Left ventricle myocardium inferior (tissue), 1 donor: ENCODE results near the gene ASXL2. TPM values are rescaled to one million over a fixed set of nuclear protein-coding genes. Genes with fewer than 3 reads are reported as not detected.

ENCODE experiments used
- DNase-seq: peaks from one replicate; pipeline ENCODE4 v3.0.0-alpha.2; 2020
- H3K27ac ChIP-seq: fragments of 200-600 bp; replicated peaks from 2 replicates; pipeline ENCODE4 v1.8.0; 2021
- H3K27me3 ChIP-seq: fragments of 200-600 bp; 2 replicates; pipeline ENCODE4 v1.8.0; 2021; ENCODE audit warnings: low read depth
- H3K36me3 ChIP-seq: fragments of 200-600 bp; 2 replicates; pipeline ENCODE4 v1.8.0; 2021
- H3K4me1 ChIP-seq: fragments of 200-600 bp; 2 replicates; pipeline ENCODE4 v1.8.0; 2021
- H3K4me3 ChIP-seq: fragments of 200-600 bp; 2 replicates; pipeline ENCODE4 v1.8.0; 2021; ENCODE audit warnings: mild to moderate bottlenecking, moderate library complexity
- H3K9me3 ChIP-seq: fragments of 200-600 bp; replicated peaks from 2 replicates; pipeline ENCODE4 v1.8.0; 2021
- CTCF ChIP-seq: fragments of 200-600 bp; IDR thresholded peaks from 2 replicates; pipeline ENCODE4 v1.8.0; 2021; ENCODE audit warnings: antibody characterized with exemption, mild to moderate bottlenecking, borderline replicate concordance
- intact Hi-C: fragments of 100-400 bp; cut with micrococcal nuclease; formaldehyde crosslinking; loops from one replicate; pipeline ENCODE4 v1.11.0; 2022
- total RNA-seq: library from RNA; stranded (reverse); fragmentation: NEBNext Ultra II Directional; extraction: Animal tissue kit (Norgen Biotek cat#: 25700); gene quantifications from one replicate; pipeline ENCODE4 v1.2.1, GENCODE V29; 2021
- donor health status: DM: no; HTN: yes; CAD: no; lungs with severe emphysema.

Gene ASXL2
- total RNA-seq, 1 donor from 2014 or later = 19.1 TPM

GRCh38 chr2:25788457-25788856 lies 89.8 kb downstream of the ASXL2 start:
- intact Hi-C loops = no loop called here
- H3K36me3 ChIP-seq = peaks cover 22% of the 10 kb centered on the region
- no peak for DNase-seq

GRCh38 chr2:25787020-25787419 lies 91.3 kb downstream of the ASXL2 start:
- Histone ChIP-seq H3K9me3 (no peaks in the 10 kb centered on the region), H3K27me3 (no peaks in the 10 kb centered on the region), H3K4me3 (no peak overlapping the region), H3K4me1 (no peaks in the 10 kb centered on the region), H3K27ac (no peak overlapping the region), H3K36me3 (peaks cover 18% of the 10 kb centered on the region)
- intact Hi-C loops = no loop called here
- DNase-seq = no peak
- TF ChIP-seq CTCF = no peak

More at GRCh38 chr2:25788457-25788856, 89.8 kb downstream of the ASXL2 start:
- TF ChIP-seq CTCF = no peak
- Histone ChIP-seq H3K9me3 (no peaks in the 10 kb centered on the region), H3K4me1 (peaks cover 3% of the 10 kb centered on the region), H3K4me3 (no peak overlapping the region), H3K27me3 (no peaks in the 10 kb centered on the region), H3K27ac (no peak overlapping the region)

GRCh38 chr2:25784404-25784803 lies 93.9 kb downstream of the ASXL2 start:
- intact Hi-C loops = no loop called here
- Histone ChIP-seq H3K4me1 (no peaks in the 10 kb centered on the region), H3K9me3 (no peaks in the 10 kb centered on the region), H3K36me3 (peaks cover 22% of the 10 kb centered on the region), H3K27me3 (no peaks in the 10 kb centered on the region), H3K4me3 (no peak overlapping the region), H3K27ac (no peak overlapping the region)
- DNase-seq = no peak
- no peak for TF ChIP-seq CTCF

- H3K27me3 ChIP-seq = no peaks in the 10 kb centered on the region
- TF ChIP-seq CTCF = no peak
- H3K36me3 ChIP-seq = peaks cover 8% of the 10 kb centered on the region
- intact Hi-C loops = no loop called here
- H3K4me3 ChIP-seq = no peak overlapping the region
- no peak overlapping the region for H3K27ac ChIP-seq
- no peak for DNase-seq
- no peaks in the 10 kb centered on the region for H3K4me1 ChIP-seq
- no peaks in the 10 kb centered on the region for H3K9me3 ChIP-seq
These were observed 101.2 kb downstream of the ASXL2 start for GRCh38 chr2:25777077-25777476.

GRCh38 chr2:25772078-25772477 lies 106.2 kb downstream of the ASXL2 start:
- intact Hi-C loops = no loop called here
- Histone ChIP-seq H3K9me3 (no peaks in the 10 kb centered on the region), H3K4me3 (no peak overlapping the region), H3K27me3 (no peaks in the 10 kb centered on the region), H3K36me3 (peaks cover 36% of the 10 kb centered on the region), H3K27ac (no peak overlapping the region), H3K4me1 (no peaks in the 10 kb centered on the region)
- no peak for DNase-seq
- no peak for TF ChIP-seq CTCF

- Histone ChIP-seq H3K4me1 (no peaks in the 10 kb centered on the region), H3K27ac (no peak overlapping the region), H3K27me3 (no peaks in the 10 kb centered on the region), H3K4me3 (no peak overlapping the region), H3K9me3 (no peaks in the 10 kb centered on the region), H3K36me3 (peaks cover 56% of the 10 kb centered on the region)
- DNase-seq = no peak
- no peak for TF ChIP-seq CTCF
- intact Hi-C loops = no loop called here
These were observed 114.7 kb downstream of the ASXL2 start for GRCh38 chr2:25763575-25763974.
